GM18526 (cell line): ENCODE measurements around the gene CHPF2.

ENCODE experiments used
- POLR2A ChIP-seq: IDR thresholded peaks from 3 replicates; pipeline ENCODE4 v1.6.1; 2011; ENCODE audit not compliant: insufficient read length; ENCODE audit errors: extremely low read depth

The CHPF2 gene

DNA sequence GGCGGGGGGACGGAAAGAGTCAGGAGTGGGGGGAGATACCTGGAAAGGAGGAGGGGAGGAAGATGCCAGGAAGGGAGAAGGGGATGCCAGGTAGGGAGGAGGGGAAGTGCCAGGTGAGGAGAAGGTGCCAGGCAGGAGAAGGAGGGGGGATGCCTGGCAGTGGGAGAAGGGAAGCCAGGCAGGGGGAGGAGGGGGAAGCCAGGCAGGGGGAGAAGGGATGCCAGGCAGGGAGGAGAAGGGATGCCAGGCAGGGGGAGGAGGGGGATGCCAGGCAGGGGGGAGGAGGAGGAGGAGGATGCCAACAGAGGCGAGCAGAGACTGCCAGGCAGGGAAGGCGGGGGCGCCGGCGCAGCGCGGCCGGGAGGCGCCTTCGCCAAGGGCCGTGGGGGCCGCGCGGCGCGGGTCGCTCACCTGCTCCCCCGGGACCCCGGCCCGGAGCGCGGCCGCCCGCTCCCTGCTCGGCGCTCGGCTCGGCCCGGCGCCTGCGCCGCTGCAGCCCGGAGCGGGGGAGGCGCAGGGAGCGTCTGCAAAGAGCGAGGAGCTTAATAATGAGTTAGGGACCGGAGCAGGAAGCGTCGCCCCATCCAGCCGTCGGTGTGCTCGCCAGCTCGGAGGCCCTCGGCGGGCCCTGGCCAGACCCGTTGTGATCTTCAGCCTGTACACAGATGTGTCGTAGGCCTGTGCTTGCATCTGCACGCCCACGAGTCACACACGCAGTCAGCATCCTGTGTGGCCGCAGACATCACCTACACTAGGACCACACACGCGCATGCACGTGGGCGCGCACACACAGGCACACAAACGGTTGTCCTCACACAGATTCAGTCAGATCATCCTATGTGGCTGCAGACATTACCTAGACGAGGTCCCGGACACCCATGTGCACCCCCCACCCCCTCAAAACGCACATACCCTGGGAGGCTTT is 44.6 kb downstream of the CHPF2 start:
- no peak for TF ChIP-seq POLR2A

DNA sequence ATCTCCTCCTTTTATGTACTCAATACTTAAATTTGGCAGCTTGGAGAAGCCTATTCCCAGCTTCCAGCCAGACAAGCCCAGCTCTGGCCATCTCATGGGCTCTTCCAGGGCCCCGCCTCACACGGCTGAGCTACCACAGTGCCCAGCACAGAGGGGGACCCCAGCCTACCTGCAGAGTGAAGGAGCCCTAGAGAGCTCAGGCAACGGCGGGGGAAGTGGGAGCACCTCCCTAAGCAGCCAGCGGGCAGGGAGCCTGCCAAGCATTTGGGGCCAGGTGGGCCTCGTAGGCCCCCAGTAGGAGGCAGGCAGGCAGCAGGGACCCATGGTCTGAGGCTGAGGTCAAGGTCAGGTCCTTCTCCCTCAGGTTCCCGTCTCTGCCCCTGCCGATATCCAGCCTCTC is 45.3 kb downstream of the CHPF2 start:
- no peak for TF ChIP-seq POLR2A

DNA sequence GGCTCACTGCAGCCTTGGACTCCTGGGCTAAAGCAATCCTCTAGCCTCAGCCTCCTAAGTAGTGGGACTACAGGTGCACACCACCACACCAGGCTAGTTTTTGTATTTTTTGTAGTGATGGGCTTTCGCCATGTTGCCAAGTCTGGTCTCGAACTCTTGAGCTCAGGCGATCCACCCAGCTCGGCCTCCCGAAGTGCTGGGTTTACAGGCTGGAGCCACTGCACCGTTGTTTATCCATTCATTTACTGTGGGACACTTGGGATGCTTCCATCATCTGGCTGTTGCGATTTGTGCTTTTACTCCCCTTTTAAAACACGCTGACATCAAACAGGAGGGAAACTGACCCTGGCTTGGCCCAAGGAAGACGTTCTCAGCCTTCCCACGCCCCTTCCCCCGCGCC is 46.7 kb downstream of the CHPF2 start:
- no peak for TF ChIP-seq POLR2A

DNA sequence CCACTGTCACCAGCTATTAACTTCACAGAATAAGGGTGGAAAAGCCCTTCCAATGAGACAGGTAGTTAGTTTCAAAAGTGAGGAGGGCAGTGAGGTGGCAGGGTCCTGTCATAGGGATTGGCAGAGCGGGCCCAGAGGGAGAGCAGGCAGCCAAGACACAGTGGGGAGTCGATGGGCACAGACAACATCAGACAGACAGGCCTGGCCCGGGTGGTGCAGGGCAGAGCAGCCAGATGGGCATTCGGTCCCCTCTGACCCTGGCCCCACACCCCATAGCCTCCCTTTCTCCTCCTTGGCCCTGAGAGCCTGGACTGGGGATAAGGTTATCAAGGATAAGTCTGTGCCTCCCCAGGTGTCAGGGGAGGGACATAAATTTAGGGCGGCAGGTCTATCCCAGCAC is 47.6 kb downstream of the CHPF2 start:
- no peak for TF ChIP-seq POLR2A

DNA sequence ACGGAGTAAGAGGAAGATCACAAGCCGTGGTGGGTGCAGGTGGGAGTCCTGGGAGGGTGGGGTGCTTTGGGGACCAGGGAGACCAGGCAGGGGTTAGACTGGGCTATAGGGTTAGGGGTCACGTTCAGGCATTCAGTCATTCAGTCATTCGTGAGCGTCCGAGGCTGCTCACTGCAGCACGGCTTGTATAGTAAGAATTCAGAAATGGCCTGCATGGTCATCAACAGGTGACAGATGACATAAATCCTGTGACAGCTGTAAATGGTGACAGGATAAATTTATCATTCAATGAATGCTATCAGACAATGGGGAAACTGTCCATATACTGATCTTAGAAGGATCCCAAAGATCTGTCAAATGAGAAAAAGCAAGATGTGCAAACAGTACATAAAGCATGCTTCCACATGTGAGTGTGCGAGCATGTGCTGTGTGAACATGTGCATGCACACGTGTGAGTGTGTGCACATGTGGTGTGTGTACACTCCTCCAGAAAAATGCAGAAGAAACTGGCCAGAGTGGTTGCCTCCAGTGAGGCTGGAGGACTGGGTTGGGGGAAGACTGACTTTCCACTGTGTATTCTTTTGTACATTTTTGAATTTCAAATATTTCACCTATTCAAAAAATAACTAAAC is 48.2 kb downstream of the CHPF2 start:
- no peak for TF ChIP-seq POLR2A

DNA sequence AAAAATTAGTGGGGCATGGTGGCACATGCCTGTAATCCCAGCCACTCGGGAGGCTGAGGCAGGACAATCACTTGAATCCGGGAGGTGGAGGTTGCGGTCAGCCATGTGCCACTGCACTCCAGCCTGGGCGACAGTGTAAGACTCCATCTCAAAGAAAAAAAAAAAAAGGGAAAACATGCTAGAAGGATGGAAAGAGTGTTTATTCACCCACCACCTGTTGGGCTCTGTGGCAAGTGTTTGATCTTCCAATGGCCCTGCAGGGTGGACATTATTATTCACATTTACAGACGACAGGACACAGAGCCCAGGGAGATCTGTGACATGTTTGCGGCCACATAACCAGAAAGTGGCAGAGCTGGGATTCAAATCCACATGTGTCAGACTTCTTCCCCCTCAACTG is 49.4 kb downstream of the CHPF2 start:
- TF ChIP-seq POLR2A = no peak

DNA sequence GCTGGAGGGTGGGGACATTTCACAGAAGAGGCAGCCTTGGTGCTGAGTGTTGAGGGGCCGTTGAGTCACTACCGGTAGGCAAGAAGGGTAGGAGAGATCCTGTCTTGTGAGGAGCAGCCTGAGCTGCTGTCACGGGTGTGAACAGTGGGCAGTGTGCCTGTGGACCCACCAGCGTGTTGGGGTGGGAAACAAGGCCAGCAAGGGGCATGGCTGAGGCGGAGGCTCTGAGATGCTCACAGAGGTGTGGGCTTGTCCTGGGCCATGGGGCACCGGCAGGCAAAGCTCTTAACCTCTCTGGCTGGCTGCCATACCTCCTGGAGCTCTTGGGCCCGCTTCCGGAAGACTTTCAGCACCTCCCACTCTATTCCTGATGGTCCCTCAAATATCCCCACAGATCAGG is 49.8 kb downstream of the CHPF2 start:
- TF ChIP-seq POLR2A = no peak

DNA sequence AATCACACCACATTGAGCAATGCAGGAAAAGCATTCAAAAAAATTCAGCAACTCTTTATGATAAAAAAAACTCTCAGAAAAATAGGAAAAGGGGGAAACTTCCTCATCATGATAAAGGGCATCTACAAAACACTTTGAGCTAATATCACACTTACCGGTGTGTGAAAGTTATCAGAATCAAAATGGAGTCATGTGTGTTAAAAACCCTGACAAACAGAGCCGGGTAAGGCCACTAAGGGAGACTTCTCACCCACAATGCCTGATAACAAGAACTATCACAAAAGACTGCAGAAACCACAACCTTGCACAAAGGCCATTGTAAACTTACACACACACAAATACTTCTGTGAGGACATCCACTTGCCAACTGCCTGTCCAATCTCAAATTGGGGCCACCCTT is 51.0 kb downstream of the CHPF2 start:
- no peak for TF ChIP-seq POLR2A

DNA sequence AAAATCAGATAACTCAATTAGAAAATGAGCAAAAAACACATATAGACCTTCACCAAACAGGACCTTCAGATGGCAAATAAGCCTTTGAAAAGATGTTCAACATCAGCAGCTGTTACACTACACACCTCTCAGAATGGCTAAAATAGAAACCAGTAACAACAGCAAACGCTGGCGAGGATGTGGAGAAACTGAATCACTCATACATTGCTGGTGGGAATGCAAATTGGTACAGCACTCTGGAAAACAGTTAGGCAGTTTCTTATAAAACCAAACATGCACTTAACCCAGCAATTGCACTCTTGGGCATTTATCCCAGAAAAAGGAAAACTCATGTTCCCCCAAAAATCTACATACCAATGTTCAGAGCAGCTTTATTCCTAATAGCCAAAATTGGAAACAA is 53.9 kb downstream of the CHPF2 start:
- no peak for TF ChIP-seq POLR2A
